A549 treated with AZD9567 at 1 μM for 4 hours (cell line): ENCODE results near the gene DBR1. TPM values are rescaled to one million over a fixed set of nuclear protein-coding genes. Genes with fewer than 3 reads are reported as not detected.

Source experiments
- total RNA-seq: library from RNA; stranded (reverse); fragments of 200-300 nt; extraction: Qiagen RNA extraction; gene quantifications from 5 replicates; pipeline ENCODE4 v1.2.3, GENCODE V29; 2022; ENCODE audit not compliant: insufficient read depth

The DBR1 gene
- 12.5 to 16.9 TPM (median 13.1 TPM) in 5 replicates for total RNA-seq

DNA sequence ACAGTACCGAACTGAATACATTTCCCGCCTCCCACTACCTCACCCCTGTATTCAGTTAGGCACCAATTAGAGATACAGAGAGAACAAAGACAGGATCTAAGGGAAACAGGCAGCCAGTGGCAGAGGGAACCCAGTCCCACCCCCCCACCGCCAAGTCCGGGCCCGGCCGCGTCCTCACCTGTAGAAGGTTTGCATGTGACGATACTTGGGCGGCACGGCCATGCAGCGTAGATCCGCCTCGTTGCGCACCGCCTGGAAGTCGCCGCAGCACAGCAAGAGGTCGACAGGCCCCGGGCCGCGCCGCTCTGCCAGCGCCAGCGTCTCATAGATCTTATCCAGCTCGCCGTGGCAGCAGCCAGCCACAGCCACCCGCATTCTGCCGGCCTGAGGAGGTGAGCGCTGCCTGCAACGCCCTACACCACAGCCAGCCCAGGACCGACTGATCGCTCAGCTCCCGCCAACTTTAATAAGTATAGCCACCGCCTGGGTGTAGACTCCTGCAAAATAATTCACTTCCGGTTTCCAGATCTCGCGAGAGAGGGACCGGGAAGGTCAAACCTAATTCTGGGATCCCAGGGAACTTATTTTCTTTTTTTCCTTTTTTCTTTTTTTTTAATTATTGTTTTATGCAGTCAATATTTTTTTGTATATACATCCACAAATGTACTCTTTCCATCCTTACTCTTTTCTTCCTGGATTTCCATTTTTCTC lies at the start of gene DBR1:
Gene DBR1, minus strand, starts transcription at position 501 of the 711 bp plus-strand sequence. Its CDS starts 126 bp downstream, at position 375.

DNA sequence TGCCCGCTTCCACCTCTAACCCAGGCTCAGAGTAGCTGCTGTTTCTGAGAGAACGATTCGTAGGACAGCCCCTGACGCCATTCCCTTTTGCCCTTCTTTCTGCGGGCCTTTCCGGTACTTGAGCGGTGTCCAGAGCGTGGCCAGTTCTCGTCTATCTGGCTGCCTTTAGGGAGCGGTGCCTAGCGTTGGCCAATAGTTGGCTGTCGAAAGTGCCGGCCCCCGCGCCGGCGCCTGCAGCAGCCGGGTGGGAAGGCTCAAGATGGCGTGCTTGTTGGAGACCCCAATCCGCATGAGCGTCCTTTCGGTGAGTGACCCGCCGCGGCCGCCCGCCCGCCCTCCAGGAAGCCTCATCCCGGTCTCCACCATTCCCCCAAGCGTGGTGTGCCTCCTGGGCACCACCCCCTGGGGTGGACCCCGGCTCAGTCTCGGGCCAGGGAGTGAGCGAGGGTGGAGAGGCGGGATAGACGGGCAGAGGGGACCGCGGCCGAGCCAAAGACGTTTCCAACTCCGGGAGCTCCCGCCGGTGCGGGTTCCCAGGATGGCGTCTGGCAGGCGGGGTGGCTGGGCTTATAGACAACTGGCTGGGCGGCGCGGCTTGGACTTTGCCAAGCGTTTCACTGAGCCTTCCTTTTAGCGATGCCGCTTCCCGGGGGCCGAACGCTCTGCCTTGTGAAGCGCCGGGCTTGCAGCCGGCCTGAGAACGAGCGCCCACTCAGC lies 12.7 kb upstream of the DBR1 start, which contains the start of gene ARMC8:
Gene ARMC8, plus strand, starts transcription at position 6 of the 717 bp plus-strand sequence. Its CDS starts 254 bp downstream, at position 260.

DNA sequence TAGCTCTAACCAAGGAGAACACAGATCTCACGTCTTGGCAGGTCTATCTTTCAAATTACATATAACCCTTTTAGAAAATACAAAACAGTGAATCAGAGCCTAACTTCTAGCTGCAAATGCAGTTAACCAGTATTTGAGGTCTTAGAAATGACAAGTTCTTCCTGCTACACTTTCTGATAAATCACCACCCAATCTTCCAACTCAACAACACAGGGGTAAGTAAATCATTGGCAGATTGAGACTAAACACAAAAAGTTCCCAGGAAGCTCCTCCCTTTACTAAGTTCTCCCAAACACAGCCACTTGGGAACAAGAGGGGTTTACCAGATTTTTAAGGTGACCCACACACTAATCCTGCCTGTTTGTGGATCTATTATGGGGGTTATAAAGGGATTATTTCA lies 42.5 kb downstream of the DBR1 start, which contains the start of gene A4GNT:
Gene A4GNT, minus strand, starts transcription at position 152 of the 400 bp plus-strand sequence. CDS start 1,134 bp downstream, outside the sequence.

DNA sequence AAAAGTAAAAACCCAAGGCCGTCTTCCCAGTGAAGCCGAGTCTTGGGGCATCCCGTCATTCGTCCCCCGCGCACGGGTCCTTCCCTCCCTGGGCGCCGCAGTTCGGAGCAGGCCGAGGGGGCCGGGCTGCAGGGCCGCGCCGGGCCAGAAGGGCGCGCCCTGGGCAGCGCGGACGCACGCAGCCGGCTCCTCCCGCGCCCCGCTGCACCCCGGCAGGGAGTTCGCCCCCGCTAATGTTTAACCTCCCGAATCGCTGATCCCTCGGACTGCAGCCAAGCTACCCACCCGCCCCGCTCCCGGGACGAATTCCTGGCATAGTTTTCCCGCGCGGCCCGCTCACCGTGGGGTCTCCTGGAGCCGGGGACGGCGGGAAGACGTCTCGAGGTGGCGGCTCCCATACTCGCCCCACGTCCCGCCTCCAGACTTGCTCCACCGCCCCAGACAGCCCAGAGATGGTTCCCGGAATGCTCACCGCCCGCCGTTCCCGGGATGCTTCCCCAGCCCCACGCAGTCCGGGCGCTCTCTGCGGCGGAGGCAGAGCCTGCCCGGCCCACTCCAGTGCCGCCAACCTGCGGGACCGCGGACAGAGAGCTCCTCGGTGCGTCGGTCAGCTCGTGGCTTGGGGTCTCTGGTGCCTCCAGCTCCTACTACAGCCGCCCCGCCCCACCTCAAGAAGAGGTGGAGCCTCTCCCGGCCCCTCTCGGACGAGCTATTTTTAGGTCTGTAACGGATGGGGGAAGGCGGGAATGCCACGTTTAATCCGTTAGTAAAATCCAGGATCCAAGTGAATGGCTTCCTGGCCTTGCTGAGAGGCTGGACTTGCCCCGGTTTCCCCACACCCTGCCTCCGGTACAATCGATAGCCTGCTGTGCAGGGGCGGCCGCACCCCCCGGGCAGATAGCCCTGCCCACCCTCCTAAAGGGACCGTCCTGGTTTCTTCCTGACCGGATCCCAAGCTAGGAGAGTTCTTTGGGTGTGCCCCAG lies 59.4 kb downstream of the DBR1 start, which contains the start of gene DZIP1L:
Gene DZIP1L, minus strand, starts transcription at position 621 of the 984 bp plus-strand sequence. CDS start 11,637 bp downstream, outside the sequence.

Other genes with a start within 250 kb of the DBR1 start
- gene CLDN18, start 164.8 kb downstream of the DBR1 start, total RNA-seq: not detected in 5 replicates
- 6.7 to 8.2 TPM (median 7.8 TPM) in 5 replicates for gene DZIP1L, start 59.3 kb downstream of the DBR1 start, total RNA-seq
- gene A4GNT, start 42.5 kb downstream of the DBR1 start, total RNA-seq: not detected in 5 replicates
- gene ARMC8, start 12.4 kb upstream of the DBR1 start, total RNA-seq: 29.2 to 56.5 TPM (median 34.3 TPM) in 5 replicates
- gene NME9, start 154.9 kb upstream of the DBR1 start, total RNA-seq: not detected in 5 replicates
- gene MRAS, start 173.7 kb upstream of the DBR1 start, total RNA-seq: 8.0 to 10.2 TPM (median 9.6 TPM) in 5 replicates